GM18870 (cell line): ENCODE data around the gene NCKAP5.
A peak's percentile ranks its signal among the peaks of the same experiment; 100 is the strongest.

Experiments used
- ATAC-seq: cut with Tn5 transposase; IDR thresholded peaks from one replicate; pipeline ENCODE4 v1.9.1; 2021; ENCODE audit warnings: moderate library complexity; ENCODE audit not compliant: unreplicated experiment

The NCKAP5 gene

GRCh38 chr2:133062931-133063665 lies 505.2 kb downstream of the NCKAP5 start:
- ATAC-seq: no peak

- ATAC-seq: no peak
Measured at GRCh38 chr2:133061874-133062593, 506.2 kb downstream of the NCKAP5 start.

GRCh38 chr2:133054297-133054696 lies 514.0 kb downstream of the NCKAP5 start:
- no peak for ATAC-seq

GRCh38 chr2:133053541-133053940 lies 514.7 kb downstream of the NCKAP5 start:
- ATAC-seq: no peak

- no peak for ATAC-seq
Measured at GRCh38 chr2:133045787-133046186, 522.5 kb downstream of the NCKAP5 start.

- ATAC-seq: no peak
Measured at GRCh38 chr2:133044556-133044955, 523.7 kb downstream of the NCKAP5 start.

GRCh38 chr2:133040170-133040569 lies 528.1 kb downstream of the NCKAP5 start:
- ATAC-seq: no peak

- ATAC-seq: no peak
Measured at GRCh38 chr2:133039531-133039930, 528.7 kb downstream of the NCKAP5 start.

- ATAC-seq: no peak
Measured at GRCh38 chr2:133026536-133027177, 541.6 kb downstream of the NCKAP5 start.

- ATAC-seq: no peak
Measured at GRCh38 chr2:133025004-133025403, 543.3 kb downstream of the NCKAP5 start.

GRCh38 chr2:133012847-133013734 lies 555.2 kb downstream of the NCKAP5 start:
- no peak for ATAC-seq

GRCh38 chr2:133004623-133005022 lies 563.6 kb downstream of the NCKAP5 start:
- ATAC-seq: no peak

- no peak for ATAC-seq
Measured at GRCh38 chr2:132999421-132999820, 568.8 kb downstream of the NCKAP5 start.

- ATAC-seq: no peak
Measured at GRCh38 chr2:132998221-132998620, 570.0 kb downstream of the NCKAP5 start.

- no peak for ATAC-seq
Measured at GRCh38 chr2:132991471-132992045, 576.7 kb downstream of the NCKAP5 start.

- no peak for ATAC-seq
Measured at GRCh38 chr2:132984731-132985130, 583.5 kb downstream of the NCKAP5 start.

GRCh38 chr2:132980304-132980703 lies 588.0 kb downstream of the NCKAP5 start:
- ATAC-seq: no peak

- ATAC-seq: peak; percentile 71
Measured at GRCh38 chr2:132979339-132980093, 588.7 kb downstream of the NCKAP5 start.

GRCh38 chr2:132978840-132979239 lies 589.4 kb downstream of the NCKAP5 start:
- peak; percentile 56 for ATAC-seq
